Activated CD4-positive, CD25-positive, alpha-beta regulatory T cell treated with anti-CD3 and anti-CD28 coated beads, Interleukin-2, amount 50 U/mL, for 16 hours (primary cell): Measurements from ENCODE around the gene HNRNPUL1.
A peak's percentile ranks its signal among the peaks of the same experiment; 100 is the strongest.
"Not testable (repeated sequence)": the region's sequence is repeated elsewhere in the genome, so short reads cannot be mapped to it uniquely, and the experiment has no call there.

Experiments
- DNase-seq: peaks from one replicate; pipeline ENCODE4 v3.0.0-alpha.2; 2020; ENCODE audit warnings: low read depth, low spot score

The HNRNPUL1 gene

DNA sequence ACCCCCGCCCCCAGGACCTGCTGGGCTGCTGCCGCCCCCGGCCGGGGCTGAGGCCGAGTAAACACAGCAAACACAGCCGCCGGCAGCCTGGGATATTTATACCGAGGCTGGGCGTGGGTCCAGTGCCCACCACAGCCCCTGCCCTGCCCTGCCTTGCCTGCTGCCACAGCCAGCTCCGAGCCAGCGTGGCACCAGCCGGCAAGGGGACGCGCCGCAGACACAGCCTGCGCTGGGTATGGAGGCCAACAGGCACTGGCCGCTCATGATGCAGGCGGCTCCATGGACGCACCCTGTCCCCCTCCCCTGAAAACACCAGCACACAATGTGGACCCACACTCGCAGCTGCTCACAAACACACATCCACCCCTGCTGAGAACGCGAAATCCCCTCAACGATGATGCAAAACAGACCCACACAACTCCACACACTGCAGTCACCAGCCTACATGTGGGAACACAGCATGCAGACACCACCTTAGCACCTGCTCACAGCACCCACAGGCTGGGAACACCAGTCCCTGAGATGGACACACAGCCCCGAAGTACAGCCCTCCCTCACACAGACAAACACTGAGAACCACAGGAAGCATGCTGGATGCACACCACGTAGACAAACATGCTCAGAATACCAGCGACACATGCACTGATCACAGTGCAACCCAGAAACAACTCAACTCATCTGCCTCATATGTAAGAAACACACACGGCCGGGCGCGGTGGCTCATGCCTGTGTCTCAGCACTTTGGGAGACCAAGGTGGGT is 62.0 kb downstream of the HNRNPUL1 start:
- DNase-seq = no peak

GRCh38 chr19:41327076-41327575 is 63.0 kb downstream of the HNRNPUL1 start:
- no peak for DNase-seq

- DNase-seq = peak; percentile 70
Measured at GRCh38 chr19:41327576-41328156, 63.5 kb downstream of the HNRNPUL1 start.

- DNase-seq = no peak
Measured at GRCh38 chr19:41328157-41328841, 64.1 kb downstream of the HNRNPUL1 start.

GRCh38 chr19:41328842-41329225 is 64.7 kb downstream of the HNRNPUL1 start:
- DNase-seq = no peak

DNA sequence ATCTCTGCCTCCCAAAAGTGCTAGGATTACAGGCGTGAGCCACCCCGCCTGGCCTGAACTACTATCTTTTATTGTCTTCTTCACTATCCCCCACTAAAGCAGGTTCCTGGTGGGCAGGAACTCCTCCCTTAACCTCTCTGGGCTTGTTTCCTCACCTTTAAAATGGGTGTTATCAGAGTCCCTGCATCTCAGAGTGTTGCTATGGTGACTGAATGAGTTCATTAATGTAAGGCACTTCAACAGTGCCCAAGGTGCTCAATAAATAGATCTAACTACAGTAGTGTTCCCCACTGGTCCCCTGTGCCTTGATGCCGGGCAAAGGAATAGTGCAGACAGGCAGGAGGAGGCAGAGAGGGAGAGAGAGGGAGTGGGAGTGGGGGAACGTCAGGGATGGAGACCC is 66.3 kb downstream of the HNRNPUL1 start:
- no peak for DNase-seq

DNA sequence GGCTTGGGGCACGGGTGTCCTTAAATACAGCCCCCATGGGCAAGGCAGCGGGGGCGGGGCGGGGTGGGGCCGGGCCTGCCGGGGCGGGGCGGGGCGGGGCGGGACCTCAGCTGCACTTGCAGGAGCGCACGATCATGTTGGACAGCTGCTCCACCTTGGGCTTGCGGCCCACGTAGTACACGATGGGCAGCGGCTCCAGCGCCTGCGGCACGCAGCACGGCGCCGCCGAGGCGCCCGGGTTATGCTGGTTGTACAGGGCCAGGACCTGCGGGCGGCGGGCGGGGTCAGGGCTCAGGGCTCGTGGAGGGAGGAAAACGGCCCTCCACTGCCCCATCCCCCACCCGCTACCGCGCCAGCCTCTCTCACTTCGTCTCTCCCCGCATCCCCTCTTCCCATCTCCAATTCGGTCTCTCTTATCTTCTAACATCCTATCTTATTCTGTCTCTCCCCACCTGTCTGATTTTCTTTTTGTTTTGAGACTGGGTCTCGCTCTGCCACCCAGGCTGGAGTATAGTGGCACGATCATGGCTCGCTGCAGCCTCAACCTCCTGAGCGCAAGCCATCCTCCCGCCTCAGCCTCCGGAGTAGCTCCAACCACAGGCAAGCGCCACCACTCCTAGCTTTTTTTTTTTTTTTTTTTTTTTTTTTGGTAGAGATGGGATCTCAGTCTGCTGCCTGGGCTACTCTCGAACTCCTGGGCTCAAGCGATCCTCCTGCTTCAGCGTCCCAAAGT is 66.9 kb downstream of the HNRNPUL1 start:
- no peak for DNase-seq

- DNase-seq = no peak
Measured at GRCh38 chr19:41332000-41332399, 67.8 kb downstream of the HNRNPUL1 start.

DNA sequence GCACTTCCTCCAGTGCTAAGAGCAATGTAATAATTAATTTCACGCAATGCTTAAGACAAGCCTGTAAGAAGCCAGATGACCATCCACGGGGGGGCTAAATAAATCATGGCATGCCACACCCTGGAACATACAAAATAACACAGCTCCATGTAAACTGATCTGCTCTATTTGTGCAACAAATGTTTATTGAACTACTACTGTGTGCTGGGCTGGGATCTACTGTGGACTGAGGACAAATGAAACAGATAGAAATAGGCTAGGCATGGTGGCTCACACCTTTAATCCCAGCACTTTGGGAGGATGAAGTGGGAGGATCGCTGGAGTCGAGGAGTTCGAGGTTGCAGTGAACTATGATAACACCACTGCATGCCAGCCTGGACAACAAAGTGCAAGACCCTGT is 68.3 kb downstream of the HNRNPUL1 start:
- no peak for DNase-seq

- no peak for DNase-seq
Measured at GRCh38 chr19:41334793-41335192, 70.6 kb downstream of the HNRNPUL1 start.

GRCh38 chr19:41335467-41335866 is 71.3 kb downstream of the HNRNPUL1 start:
- no peak for DNase-seq

- DNase-seq = no peak
Measured at GRCh38 chr19:41339936-41340335, 75.8 kb downstream of the HNRNPUL1 start.

- DNase-seq = no peak
Measured at GRCh38 chr19:41341669-41342490, 77.7 kb downstream of the HNRNPUL1 start.

GRCh38 chr19:41344162-41344561 is 80.0 kb downstream of the HNRNPUL1 start:
- DNase-seq = no peak

DNA sequence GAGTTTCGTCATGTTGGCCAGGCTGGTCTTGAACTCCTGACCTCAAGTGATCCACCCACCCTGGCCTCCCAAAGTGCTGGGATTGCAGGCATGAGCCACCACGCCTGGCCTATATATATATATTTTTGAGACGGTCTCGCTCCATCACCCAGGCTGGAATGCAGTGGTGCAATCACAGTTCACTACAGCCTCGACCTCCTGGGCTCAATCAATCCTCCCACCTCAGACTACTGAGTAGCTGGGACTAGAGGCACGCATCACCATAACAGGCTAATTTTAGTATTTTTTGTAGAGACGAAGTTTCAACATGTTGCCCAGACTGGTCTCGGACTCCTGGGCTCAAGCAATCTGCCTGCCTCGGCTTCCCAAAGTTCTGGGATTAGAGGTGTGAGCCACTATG is 82.7 kb downstream of the HNRNPUL1 start:
- not testable (repeated sequence) for DNase-seq

DNA sequence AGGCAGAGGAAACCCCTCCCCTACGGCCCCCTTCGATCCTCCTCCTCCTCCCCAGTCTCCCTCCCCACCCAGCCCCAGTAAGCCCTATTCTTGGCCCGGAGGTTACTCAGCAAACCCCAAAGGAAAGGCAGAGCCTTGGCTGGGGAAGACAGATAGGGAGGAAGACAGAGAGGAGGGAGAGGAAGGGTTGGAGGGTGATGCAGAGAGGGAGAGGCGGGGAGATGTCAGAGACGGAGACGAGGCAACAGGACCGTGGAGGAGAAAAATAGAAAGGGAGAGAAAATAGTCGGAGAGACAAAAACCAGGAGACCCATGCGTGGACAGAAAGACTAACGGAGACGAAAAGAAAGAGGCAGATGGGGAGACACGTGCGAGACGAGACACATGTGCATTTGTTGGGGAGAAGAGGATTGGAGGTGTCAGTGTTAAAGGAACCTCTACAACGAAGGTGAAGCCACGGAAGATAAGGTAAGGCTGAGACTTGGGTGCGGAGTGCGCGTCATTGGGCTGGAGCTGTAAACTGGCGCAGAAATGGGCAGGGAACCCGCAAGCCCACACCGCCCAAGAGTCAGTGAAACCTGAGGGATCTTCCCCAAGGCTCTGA is 86.7 kb downstream of the HNRNPUL1 start:
- no peak for DNase-seq

- DNase-seq = peak; percentile 71
Measured at GRCh38 chr19:41351339-41352245, 87.4 kb downstream of the HNRNPUL1 start.

DNA sequence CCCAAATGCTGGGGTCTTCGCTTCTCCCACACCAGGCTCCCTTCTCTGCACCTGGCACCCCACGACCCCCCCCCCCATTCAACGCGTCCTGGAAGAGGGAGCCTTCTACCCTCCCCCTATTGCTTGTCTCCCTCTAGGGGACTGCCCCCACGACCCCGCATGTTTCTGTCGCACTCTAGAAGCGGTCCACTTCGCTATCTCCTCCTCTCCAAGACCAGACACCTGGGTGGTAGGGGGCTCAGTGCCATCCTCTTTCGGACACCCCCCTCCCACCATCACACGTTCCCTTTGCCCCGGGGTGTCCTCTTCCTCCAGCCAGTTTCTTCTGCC is 88.1 kb downstream of the HNRNPUL1 start:
- no peak for DNase-seq

GRCh38 chr19:41352609-41353465 is 88.7 kb downstream of the HNRNPUL1 start:
- DNase-seq = peak; percentile 70
